PC-3 (cell line): ENCODE results near the gene SLF1. TPM values are rescaled to one million over a fixed set of nuclear protein-coding genes. Genes with fewer than 3 reads are reported as not detected.

ENCODE experiments used
- ATAC-seq: fragments of 200-7000 bp; cut with Tn5 transposase; 2 replicates; pipeline ENCODE4 v1.9.1; 2020; ENCODE audit warnings: mild to moderate bottlenecking, moderate library complexity
- BruUV-seq: library from RNA; stranded (reverse); fragments of 400-500 nt; replicated peaks from 2 replicates; lab custom pipeline; 2021; lab: Mats Ljungman, UMichigan
- CTCF ChIA-PET: fragments of 300-600 bp; sonication (Branson Sonifier 250); formaldehyde crosslinking; loops from one replicate; lab custom pipeline; 2022; ENCODE audit warnings: antibody characterized with exemption; lab: Charles Lee
- POLR2A ChIA-PET: fragments of 300-600 bp; sonication (Branson Sonifier 250); formaldehyde crosslinking; loops from one replicate; lab custom pipeline; 2022; ENCODE audit warnings: antibody characterized with exemption; ENCODE audit not compliant: unreplicated experiment; lab: Charles Lee
- DNase-seq: peaks from one replicate; pipeline ENCODE4 v3.0.0-alpha.2; 2015
- H2AFZ ChIP-seq: fragments of 300-600 bp; sonication (generic); 2 replicates; pipeline ENCODE4 v1.6.0; 2016; ENCODE audit warnings: antibody characterized with exemption, low read length
- H3F3A ChIP-seq: fragments of 300-600 bp; sonication (generic); one replicate; pipeline ENCODE4 v1.6.0; 2017; ENCODE audit warnings: antibody characterized with exemption, low read length, control low read depth, mild to moderate bottlenecking; ENCODE audit not compliant: unreplicated experiment
- H3K27ac ChIP-seq: fragments of 300-600 bp; sonication (generic); 2 replicates; pipeline ENCODE4 v1.5.1; 2016; ENCODE audit warnings: mild to moderate bottlenecking, low read length
- H3K27me3 ChIP-seq: fragments of 300-600 bp; sonication (generic); 2 replicates; pipeline ENCODE4 v1.6.1; 2016; ENCODE audit warnings: low read length, mixed read lengths
- H3K36me3 ChIP-seq: fragments of 300-600 bp; sonication (generic); 2 replicates; pipeline ENCODE4 v1.6.1; 2016; ENCODE audit warnings: low read depth, mixed run types, low read length, mixed read lengths
- H3K4me1 ChIP-seq: fragments of 300-600 bp; sonication (generic); 2 replicates; pipeline ENCODE4 v1.5.1; 2016; ENCODE audit warnings: low read length; ENCODE audit not compliant: insufficient read depth
- H3K4me2 ChIP-seq: fragments of 300-600 bp; sonication (generic); 2 replicates; pipeline ENCODE4 v1.6.0; 2016; ENCODE audit warnings: low read length
- H3K4me3 ChIP-seq: fragments of 300-600 bp; sonication (generic); 2 replicates; pipeline ENCODE4 v1.5.1; 2016; ENCODE audit warnings: mild to moderate bottlenecking, low read length, mixed read lengths
- H3K79me2 ChIP-seq: fragments of 300-600 bp; sonication (generic); 2 replicates; pipeline ENCODE4 v1.6.1; 2017; ENCODE audit warnings: low read length, mixed read lengths
- H3K9ac ChIP-seq: fragments of 300-600 bp; sonication (generic); 2 replicates; pipeline ENCODE4 v1.6.0; 2016; ENCODE audit warnings: mild to moderate bottlenecking, low read length
- H3K9me2 ChIP-seq: fragments of 300-600 bp; sonication (generic); replicated peaks from 2 replicates; pipeline ENCODE4 v1.6.1; 2016; ENCODE audit warnings: mixed run types, low read length, mixed read lengths
- H3K9me3 ChIP-seq: fragments of 300-600 bp; sonication (generic); 2 replicates; pipeline ENCODE4 v1.6.1; 2016; ENCODE audit warnings: low read length, mixed read lengths
- H4K20me1 ChIP-seq: fragments of 300-600 bp; sonication (generic); 2 replicates; pipeline ENCODE4 v1.6.1; 2016; ENCODE audit warnings: low read length, mixed read lengths
- EZH2 ChIP-seq: fragments of 300-600 bp; sonication (generic); IDR thresholded peaks from one replicate; pipeline ENCODE4 v1.6.1; 2017; ENCODE audit warnings: antibody characterized with exemption, mild to moderate bottlenecking, low read length; ENCODE audit not compliant: unreplicated experiment
- EZH2phosphoT487 ChIP-seq: fragments of 300-600 bp; sonication (generic); IDR thresholded peaks from 2 replicates; pipeline ENCODE4 v1.6.1; 2018; ENCODE audit warnings: mild to moderate bottlenecking, antibody characterized with exemption, low read length, borderline replicate concordance
- intact Hi-C: fragments of 100-400 bp; cut with micrococcal nuclease; formaldehyde crosslinking; loops from 2 replicates; pipeline ENCODE4 v1.9.0; 2023
- total RNA-seq: library from RNA; depleted of rRNA; stranded (reverse); fragments of >200 nt; gene quantifications from 2 replicates; pipeline ENCODE4 v1.2.3, GENCODE V29; 2014
- TF ChIP-seq, protein P1 (sequence below): fragments of 300-600 bp; sonication (generic); conservative IDR thresholded peaks from 2 replicates; pipeline ENCODE4 v1.5.1; 2017; ENCODE audit warnings: antibody characterized with exemption, low read depth, mild to moderate bottlenecking, low read length

Gene SLF1
- total RNA-seq, 1 experiment from 2014 or later: 23.6 TPM

DNA sequence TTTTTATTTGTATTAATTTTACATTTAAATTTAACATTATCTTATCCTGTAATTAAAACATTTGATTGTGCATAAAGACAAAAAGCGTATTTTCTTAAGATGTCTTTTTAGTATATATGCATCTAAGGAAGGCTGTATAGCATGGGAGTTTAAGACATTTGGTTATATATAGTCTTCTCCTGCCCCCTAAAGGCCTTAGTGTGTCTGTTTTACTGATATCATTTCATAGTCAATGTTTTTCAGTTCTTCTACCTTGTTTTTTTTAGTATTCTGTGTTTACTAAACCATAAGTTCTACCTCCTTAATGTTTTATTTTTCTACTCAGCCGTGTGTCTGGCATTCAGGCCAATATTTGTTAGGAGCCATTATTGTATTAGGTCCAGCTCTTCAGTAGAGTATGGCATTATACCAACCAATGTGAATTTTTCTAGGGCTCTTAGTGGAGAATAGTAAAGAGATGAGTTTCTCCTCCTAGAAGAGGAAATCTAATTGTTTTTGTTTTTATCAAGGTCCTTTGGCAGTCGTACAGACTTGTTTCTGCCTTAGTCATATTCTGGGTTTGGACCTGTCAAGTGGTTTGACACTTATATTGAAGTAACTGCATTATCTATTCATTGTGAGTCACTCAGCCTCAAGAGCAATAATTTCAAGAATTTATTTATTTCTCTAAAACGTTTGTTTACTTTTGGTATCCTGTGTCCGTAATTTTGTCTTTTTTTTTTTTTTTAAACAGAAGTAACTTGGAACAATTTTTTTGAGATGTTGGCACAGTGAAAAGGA is 74.8 kb downstream of the SLF1 start:
- H3K9ac ChIP-seq: no peak overlapping the region
- peak; percentile 70 for DNase-seq
- H3K9me3 ChIP-seq: no peaks in the 10 kb centered on the region
- peak; percentile 88 for ATAC-seq
- H4K20me1 ChIP-seq: no peaks in the 10 kb centered on the region
- H3K79me2 ChIP-seq: no peaks in the 10 kb centered on the region
- H3K4me1 ChIP-seq: peaks cover 15% of the 10 kb centered on the region
- H3K36me3 ChIP-seq: peaks cover 2% of the 10 kb centered on the region; the same call in 1 of the 2 replicates
- no peak overlapping the region for H2AFZ ChIP-seq
- intact Hi-C loops: loop anchor here (2.0 to 10.0 kb wide), 3 partner anchors 44 to 438 kb away; no protein-coding TSS in a partner anchor
- H3F3A ChIP-seq: no peaks in the 10 kb centered on the region
- H3K27ac ChIP-seq: peak overlapping the region; percentile 34; the same call in 1 of the 2 replicates
- H3K27me3 ChIP-seq: no peaks in the 10 kb centered on the region
- ChIA-PET POLR2A (no interaction called here), CTCF (no interaction called here)
- H3K4me2 ChIP-seq: peak overlapping the region; percentile 56
- no peak overlapping the region for H3K4me3 ChIP-seq
- no peaks in the 10 kb centered on the region for H3K9me2 ChIP-seq
- no peak for TF ChIP-seq EZH2phosphoT487
- TF ChIP-seq, protein P1, sequence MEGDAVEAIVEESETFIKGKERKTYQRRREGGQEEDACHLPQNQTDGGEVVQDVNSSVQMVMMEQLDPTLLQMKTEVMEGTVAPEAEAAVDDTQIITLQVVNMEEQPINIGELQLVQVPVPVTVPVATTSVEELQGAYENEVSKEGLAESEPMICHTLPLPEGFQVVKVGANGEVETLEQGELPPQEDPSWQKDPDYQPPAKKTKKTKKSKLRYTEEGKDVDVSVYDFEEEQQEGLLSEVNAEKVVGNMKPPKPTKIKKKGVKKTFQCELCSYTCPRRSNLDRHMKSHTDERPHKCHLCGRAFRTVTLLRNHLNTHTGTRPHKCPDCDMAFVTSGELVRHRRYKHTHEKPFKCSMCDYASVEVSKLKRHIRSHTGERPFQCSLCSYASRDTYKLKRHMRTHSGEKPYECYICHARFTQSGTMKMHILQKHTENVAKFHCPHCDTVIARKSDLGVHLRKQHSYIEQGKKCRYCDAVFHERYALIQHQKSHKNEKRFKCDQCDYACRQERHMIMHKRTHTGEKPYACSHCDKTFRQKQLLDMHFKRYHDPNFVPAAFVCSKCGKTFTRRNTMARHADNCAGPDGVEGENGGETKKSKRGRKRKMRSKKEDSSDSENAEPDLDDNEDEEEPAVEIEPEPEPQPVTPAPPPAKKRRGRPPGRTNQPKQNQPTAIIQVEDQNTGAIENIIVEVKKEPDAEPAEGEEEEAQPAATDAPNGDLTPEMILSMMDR: peak; percentile 56
- no peak for TF ChIP-seq EZH2
- no TSS peak for BruUV-seq

DNA sequence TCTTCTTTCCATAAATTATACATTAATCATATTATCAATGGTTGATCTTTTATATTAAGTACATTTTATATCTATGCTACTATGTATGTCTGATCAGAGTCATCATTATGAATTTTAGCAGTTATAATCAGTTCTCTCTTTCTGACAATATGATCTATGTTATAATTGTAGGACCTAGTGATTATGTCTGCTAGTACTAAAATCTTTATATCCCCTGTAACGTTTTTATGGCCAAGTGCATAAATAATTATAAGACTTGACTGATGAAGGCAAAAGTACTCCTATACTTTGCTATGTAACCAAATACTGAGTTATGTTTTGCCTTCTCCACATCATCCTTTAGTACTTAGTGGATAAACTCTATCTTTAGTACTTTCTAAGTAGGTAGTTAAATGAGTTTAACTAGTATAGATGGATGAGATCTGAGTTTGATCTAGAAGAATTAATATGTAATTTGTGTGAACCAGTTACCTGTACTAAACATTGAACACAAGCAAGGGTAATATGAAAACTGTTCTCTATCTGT is 75.4 kb downstream of the SLF1 start:
- BruUV-seq: no TSS peak
- H3K9me3 ChIP-seq: no peaks in the 10 kb centered on the region
- H3K9ac ChIP-seq: no peak overlapping the region
- ATAC-seq: no peak
- ChIA-PET POLR2A (no interaction called here), CTCF (no interaction called here)
- H3K4me2 ChIP-seq: peak overlapping the region; percentile 56; the same call in 1 of the 2 replicates
- DNase-seq: no peak
- H2AFZ ChIP-seq: no peak overlapping the region
- no peak overlapping the region for H3K4me3 ChIP-seq
- H4K20me1 ChIP-seq: no peaks in the 10 kb centered on the region
- H3F3A ChIP-seq: no peaks in the 10 kb centered on the region
- H3K27me3 ChIP-seq: no peaks in the 10 kb centered on the region
- H3K36me3 ChIP-seq: peaks cover 2% of the 10 kb centered on the region; the same call in 1 of the 2 replicates
- intact Hi-C loops: loop anchor here (2.0 to 10.0 kb wide), 3 partner anchors 43 to 439 kb away; no protein-coding TSS in a partner anchor
- no peak overlapping the region for H3K27ac ChIP-seq
- H3K4me1 ChIP-seq: peaks cover 15% of the 10 kb centered on the region
- H3K9me2 ChIP-seq: no peaks in the 10 kb centered on the region
- no peaks in the 10 kb centered on the region for H3K79me2 ChIP-seq
- TF ChIP-seq EZH2phosphoT487 (no peak), EZH2 (no peak)
- TF ChIP-seq, protein P1: no peak
